GM19099 (cell line): ENCODE measurements around the gene RP9.

Source experiments
- POLR2A ChIP-seq: IDR thresholded peaks from 3 replicates; pipeline ENCODE4 v1.6.1; 2011; ENCODE audit warnings: low read depth; ENCODE audit not compliant: insufficient read length; ENCODE audit errors: extremely low read depth

The RP9 gene, protein sequence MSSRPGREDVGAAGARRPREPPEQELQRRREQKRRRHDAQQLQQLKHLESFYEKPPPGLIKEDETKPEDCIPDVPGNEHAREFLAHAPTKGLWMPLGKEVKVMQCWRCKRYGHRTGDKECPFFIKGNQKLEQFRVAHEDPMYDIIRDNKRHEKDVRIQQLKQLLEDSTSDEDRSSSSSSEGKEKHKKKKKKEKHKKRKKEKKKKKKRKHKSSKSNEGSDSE

DNA sequence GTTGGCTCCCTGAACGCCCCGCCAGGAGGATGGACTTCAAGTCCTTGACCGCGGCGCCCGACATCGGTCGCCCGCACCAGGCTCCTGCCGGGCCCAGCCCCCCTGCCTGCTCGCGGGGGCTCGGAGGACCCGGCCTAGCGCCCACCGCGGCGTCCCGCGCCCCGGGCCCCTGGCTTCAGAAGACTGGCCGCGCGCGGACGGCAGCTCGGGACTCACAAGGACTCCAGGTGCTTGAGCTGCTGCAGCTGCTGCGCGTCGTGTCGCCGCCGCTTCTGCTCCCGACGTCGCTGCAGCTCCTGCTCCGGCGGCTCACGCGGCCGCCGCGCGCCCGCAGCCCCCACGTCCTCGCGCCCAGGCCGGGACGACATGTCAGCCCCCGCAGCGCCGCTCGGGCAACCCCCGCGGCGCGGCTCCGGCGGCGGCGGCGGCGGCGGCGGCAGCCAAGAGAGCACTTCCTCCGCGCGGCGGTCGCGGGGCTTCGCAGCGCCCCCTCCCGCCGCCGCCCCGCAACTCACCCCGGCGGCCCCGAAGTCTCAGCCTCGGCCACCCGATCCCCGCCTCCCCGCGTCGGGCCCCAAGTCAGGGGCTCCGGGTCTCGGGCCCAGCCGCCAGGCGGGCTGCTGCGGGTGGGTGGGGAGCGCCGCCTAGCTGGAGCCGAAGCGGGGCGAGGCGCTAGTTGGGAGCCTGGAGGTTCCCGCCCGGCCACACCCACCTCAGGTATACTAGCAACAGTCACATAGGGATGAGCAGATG is at the start of gene RP9:
Gene RP9, minus strand, starts transcription at position 400 of the 753 bp plus-strand sequence. Its CDS starts 32 bp downstream, at position 368.
- TF ChIP-seq POLR2A, result peak; percentile 81

DNA sequence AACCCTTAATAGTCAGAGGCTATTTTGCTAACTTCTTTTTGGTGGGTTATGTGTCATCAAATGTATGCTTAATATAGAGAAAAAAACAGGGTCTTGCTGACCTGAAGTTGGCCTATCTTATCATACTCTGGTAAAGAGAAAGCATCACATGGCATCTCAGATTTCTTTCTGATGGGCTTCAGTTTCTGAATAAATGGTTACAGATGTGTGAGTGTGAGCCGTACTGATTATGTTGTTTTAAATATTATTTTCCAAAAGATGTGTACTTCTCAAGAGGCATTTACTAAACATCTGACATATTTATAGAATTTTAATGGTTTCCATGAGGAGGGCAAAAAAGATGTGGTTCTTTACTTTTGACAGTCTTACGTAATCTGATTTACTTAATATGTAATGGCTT is 48.6 kb upstream of the RP9 start:
- no peak for TF ChIP-seq POLR2A

DNA sequence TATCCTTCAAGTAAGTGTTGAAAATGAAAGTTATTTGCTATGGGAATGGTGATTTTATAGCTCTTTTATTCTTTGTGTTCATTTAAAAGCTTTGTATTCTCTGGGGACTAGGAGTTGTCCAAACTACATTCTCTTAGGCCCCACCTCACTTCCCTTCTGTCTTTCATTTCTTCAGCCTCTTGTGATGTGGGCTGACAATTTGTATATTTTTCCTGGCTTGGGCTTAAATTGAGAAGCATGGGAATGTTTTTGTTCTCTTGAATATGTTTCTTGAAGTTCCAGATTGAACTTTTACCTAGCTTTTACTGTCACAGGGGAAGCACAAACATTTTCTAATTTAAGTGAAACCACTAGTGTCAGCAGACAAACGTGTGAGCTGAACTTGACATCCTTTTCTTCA is 48.1 kb upstream of the RP9 start:
- TF ChIP-seq POLR2A, result no peak

DNA sequence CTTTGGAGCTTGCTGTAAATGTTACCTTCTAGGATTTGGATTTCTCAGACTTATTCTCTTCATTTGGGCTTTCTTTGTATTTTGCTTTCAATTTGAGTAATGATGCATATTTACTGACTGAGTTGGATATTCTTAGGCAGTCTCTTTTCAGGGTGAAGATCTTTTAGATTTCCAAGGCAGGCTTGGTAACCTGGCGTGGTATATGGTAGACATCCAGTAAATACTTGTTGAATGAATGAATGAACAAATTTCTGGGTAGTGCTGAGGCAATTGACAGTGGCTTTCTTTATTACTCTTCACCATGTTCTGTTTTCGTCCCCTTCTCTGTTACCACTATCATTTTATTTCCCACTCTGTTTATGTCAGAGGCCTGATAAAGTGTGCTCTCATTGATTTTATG is 47.2 kb upstream of the RP9 start:
- no peak for TF ChIP-seq POLR2A

DNA sequence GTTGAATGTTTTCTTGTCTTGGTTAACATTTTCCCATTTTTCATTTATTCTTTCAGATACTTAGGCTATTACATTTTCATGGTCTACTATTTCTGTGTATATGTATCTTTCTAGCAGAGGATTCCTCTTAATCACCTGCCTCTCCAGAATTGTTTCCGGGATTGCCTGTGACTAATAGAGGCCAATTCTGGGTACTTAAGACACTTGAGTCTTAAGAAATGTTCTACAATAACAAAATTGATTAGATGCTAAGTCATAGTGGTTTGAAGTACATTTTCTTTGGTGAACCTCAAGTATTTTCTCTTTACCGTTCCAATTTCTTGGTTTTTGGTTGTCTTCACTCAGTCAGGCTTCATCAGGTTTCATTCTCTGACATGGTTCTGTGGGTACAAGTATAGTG is 46.6 kb upstream of the RP9 start:
- TF ChIP-seq POLR2A, result no peak

DNA sequence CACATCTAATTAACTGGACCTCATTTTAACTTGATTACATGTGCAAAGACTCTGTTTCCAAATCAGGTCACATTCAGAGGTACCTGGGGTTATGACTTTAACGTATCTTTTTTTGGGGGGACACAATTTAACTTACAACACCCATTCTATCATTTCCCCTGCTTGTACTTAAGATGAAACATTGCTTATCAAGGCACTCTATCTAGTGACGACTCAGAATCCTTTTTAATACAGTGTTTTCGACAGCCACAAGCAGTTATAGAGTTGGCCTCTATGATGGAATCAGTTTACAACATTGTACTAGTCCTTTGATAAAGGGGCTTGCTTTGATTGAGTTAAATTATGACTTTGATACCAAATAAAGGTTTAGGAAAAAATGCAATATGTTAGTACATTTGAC is 42.9 kb upstream of the RP9 start:
- no peak for TF ChIP-seq POLR2A

DNA sequence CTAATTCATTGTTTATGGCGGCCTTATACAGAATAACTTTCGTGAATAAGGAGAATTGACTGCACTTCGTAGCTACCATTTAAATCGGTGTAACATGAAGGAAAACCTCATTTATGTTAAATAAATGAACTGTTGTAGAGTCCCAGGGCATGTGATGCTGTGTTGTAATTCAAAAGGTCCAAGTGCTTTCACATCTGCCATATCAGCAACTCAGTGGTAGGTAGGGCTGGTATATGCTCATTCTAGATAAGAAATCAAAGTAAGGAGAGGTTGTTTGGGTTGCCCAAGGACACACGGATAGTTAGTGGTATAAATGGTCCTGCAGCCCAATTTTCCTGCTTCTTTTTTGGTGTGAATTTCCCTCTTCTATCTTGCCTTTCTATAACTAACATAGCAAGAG is 36.0 kb upstream of the RP9 start:
- TF ChIP-seq POLR2A, result no peak

DNA sequence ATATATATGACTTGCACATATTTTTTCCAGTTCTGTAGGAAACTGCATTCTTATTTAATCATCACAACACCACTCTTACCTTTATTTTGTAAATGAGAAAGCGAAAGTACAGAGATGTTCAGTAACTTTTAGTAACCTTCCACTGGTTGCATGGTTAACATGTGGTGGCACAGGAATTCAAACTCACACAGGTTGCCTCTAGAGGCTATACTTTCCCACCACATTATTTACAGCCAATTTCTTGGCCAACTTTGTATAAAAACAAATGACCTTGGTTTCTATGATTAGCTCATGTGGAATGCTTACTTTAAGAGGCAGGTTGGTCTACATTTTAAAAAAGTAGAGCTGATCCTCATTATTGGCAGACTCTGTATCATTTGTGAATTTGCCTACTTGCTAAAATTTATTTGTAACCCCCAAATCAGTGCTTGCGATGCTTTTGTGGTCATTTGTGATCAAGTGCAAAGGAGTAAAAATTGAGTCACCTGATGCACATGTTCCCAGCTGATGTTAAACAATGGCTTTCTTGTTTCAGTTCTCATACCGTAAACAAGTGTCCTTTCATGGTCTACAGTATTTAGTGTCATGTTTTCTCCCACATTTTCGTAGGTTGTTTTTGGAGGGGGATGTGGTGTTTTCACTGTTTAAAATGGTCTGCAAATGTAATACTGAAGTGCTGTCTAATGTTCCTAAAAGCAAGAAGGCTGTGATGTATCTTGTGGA is 35.0 kb upstream of the RP9 start:
- no peak for TF ChIP-seq POLR2A

DNA sequence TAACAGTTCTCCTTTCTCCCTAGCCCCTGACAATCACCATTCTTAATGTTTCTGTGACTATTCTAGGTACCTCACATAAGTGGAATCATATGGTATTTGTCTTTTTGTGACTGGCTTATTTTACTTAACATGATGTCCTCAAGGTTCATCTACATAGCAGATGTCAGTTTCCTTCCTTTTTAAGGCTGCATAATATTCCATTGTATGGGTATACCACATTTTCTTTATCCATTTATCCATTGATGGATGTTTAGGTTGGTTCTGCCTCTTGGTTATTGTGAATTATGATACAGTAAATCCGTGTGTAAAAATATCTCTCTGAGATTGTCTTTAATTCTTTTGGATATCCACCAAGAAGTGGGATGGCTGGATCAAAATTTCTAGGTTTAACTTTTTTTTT is 33.4 kb upstream of the RP9 start:
- TF ChIP-seq POLR2A, result no peak

DNA sequence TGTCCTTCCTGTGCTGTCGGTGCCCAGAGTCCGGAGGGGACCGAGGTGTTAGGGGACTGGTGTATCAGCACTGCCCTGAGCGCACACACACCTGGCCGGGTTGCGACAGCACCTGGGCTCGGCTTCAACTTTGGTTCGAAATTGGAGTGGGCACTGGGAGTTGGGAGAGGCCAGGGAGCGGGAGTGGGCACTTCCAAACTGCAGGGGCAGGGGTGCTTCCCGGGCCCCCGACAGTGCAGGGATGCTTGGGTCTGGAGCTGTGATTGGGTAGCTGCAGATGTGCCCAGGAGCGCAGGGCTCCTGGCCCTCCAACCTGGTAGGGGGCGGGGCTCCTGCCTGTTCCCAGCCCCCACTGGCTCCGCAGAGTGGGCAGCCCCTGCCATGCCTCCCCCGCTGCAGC is 27.9 kb upstream of the RP9 start:
- no peak for TF ChIP-seq POLR2A

DNA sequence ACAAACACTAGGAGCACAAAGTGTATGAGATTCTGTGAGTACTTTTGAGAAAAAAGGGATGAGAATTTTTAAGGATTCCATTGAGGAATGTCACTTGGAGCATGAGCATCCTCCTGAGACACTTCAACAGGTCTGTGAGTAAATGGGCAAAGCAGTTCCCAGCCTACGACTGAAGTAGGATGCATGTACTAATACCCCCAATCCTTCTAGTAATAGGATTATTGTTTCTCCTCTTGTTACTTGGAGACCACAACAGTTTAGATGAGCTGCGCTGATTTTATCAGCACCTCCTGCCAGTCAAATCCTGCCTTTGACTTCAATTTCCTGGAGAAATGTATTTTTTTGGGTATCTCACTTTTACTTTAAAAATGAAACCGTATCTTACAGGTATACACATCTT is 21.0 kb upstream of the RP9 start:
- no peak for TF ChIP-seq POLR2A

DNA sequence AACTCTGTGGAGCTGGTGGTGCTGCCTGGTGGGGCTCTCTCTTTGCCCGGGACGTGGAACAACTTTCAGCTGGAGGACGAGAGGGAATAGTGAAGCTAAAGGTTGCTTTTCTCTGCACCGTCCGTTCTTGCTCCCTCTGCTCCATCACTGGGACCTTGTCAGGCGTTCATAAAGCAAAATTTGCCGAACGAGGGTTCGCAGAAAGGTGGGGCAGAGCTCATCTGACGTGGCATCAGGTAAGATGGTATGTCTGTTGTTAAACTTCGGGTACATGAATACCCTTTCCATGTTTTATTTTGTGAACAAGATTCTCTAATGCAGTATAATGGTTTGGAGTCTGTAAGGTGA is 20.6 kb upstream of the RP9 start:
- no peak for TF ChIP-seq POLR2A

DNA sequence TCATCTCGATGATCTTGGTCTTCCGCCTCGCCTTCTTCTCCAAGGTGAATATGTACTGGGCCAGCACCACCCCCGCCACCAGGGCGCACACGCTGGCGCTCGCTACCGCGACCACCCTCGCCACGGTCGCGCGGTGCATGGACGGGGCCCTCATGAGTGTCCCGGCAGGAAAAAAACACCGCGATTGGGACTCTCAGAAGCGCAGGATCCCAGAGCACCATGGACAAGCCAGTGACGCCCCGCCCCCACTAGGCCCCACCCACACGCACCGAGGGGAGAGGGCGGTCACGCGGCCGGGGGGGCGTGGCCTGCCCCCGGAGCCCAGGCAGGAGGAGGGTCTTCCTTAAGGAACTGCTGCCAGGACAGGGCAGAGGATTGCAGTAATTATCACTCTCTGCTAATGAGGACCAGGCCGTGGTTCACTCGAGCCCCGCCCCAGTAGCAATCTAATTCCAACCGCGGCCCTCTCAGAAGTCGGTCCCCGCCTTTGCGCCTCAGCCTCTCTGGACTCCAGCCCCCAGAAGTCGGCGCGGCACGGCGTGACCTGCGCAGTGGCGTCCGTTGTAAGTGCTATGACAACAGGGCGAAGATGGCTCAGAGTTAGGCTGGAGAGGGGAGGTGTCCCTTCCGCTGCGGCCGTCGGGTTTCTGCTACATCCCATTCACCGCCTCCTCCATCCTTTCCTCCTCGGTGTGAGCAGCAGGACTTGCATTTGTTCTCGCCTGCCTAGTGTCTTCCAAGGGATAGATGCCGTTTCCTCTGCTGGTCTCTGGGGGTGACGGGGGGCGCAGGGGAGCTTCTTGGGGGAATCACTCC is 20.0 kb upstream of the RP9 start, which contains the start of gene BBS9:
Gene BBS9, plus strand, starts transcription at position 575 of the 816 bp plus-strand sequence. CDS start 16,689 bp downstream, outside the sequence.
- peak; percentile 43 for TF ChIP-seq POLR2A

DNA sequence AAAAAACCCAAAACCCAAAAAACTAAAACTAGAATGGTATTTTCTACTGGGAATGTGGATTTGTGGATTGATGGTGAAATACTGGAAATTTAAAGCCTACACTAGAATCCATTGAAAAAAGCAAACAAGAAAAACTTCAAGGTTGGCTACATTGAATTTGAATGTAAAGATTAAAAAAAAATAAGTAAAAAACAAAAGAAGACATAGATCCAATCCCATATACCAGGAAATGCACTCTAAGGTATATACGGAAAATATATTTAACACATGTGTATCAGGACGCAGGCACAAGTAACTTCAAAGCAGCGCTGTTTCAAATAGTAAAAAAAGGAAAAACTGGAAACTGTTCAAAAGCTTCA is 19.4 kb upstream of the RP9 start:
- TF ChIP-seq POLR2A, result no peak

DNA sequence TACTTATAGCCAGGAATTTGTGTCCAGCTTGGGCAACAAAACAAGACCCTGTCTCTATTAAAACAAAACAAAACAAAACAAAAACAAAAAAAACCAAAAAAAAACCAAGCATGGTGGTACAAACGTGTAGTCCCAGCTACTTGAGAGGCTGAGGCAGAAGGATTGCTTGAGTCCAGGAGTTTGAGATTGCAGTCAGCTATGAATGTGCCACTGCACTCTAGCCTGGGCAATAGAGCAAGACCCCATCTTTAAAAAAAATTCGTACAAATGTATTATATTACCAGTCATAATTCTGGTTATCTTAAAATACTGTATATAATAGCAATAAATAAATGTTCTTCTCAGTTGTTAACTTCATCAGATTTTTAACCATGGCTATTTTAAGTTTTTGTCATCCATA is 17.9 kb upstream of the RP9 start:
- TF ChIP-seq POLR2A, result no peak
